ENCODE data around the gene DISP2.

DNA sequence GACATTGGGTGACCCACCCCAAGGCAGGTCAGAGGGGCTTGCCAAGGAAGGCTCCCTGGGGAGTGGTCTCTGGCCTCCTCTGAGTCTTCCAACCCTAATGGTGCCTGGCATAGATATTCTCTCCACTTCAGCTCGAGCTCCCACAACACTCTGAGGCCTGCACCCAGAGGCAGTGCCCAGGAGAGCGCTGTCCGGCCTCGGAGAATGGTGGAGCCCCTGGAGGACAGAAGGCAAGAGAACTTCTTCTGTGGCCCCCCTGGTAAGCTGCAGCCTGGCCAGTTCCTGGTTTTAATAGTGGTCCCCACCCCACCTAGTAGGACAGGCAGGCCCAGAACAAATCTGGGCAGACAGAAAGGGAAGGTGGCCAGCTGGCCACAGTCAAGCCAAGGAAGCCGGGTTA lies 7.0 kb downstream of the DISP2 start:
- TF ChIP-seq, protein P1, sequence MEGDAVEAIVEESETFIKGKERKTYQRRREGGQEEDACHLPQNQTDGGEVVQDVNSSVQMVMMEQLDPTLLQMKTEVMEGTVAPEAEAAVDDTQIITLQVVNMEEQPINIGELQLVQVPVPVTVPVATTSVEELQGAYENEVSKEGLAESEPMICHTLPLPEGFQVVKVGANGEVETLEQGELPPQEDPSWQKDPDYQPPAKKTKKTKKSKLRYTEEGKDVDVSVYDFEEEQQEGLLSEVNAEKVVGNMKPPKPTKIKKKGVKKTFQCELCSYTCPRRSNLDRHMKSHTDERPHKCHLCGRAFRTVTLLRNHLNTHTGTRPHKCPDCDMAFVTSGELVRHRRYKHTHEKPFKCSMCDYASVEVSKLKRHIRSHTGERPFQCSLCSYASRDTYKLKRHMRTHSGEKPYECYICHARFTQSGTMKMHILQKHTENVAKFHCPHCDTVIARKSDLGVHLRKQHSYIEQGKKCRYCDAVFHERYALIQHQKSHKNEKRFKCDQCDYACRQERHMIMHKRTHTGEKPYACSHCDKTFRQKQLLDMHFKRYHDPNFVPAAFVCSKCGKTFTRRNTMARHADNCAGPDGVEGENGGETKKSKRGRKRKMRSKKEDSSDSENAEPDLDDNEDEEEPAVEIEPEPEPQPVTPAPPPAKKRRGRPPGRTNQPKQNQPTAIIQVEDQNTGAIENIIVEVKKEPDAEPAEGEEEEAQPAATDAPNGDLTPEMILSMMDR (IDR thresholded peaks at IDR 0.05; ENCODE audit: borderline replicate concordance, extremely low read depth, low read length, poor library complexity, severe bottlenecking) = no peak
- no peak for TF ChIP-seq EZH2 (IDR thresholded peaks at IDR 0.05; ENCODE audit: borderline replicate concordance, low read depth, low read length, severe bottlenecking)
